ENCODE data around the gene LDHAL6A. TPM values are rescaled to one million over a fixed set of nuclear protein-coding genes. Genes with fewer than 3 reads are reported as not detected.

The LDHAL6A gene
- total RNA-seq, 1 donor from 2014 or later, result not detected

- Histone ChIP-seq H3K27me3 (no peaks in the 10 kb centered on the region), H3K4me1 (peaks cover 16% of the 10 kb centered on the region)
- intact Hi-C loops (cut with DNase I), result no loop called here
These were observed 67.4 kb downstream of the LDHAL6A start for GRCh38 chr11:18523084-18523483.

GRCh38 chr11:18524248-18524647 is 68.6 kb downstream of the LDHAL6A start:
- TF ChIP-seq CTCF (IDR thresholded peaks at IDR 0.05), result no peak
- intact Hi-C loops (cut with DNase I), result no loop called here
- Histone ChIP-seq H3K4me1 (peaks cover 16% of the 10 kb centered on the region), H3K9me3 (no peaks in the 10 kb centered on the region), H3K4me3 (no peak overlapping the region), H3K36me3 (peaks cover 5% of the 10 kb centered on the region), H3K27me3 (no peaks in the 10 kb centered on the region), H3K27ac (no peak overlapping the region)
- ATAC-seq (no peak), DNase-seq (no peak)

More at GRCh38 chr11:18523084-18523483, 67.4 kb downstream of the LDHAL6A start:
- peaks cover 15% of the 10 kb centered on the region for H3K36me3 ChIP-seq
- H3K4me3 ChIP-seq, result no peak overlapping the region
- H3K9me3 ChIP-seq, result no peaks in the 10 kb centered on the region
- ATAC-seq, result no peak
- no peak for DNase-seq
- no peak for TF ChIP-seq CTCF (IDR thresholded peaks at IDR 0.05)
- H3K27ac ChIP-seq, result no peak overlapping the region

GRCh38 chr11:18526130-18526520 is 70.5 kb downstream of the LDHAL6A start:
- Histone ChIP-seq H3K36me3 (peaks cover 9% of the 10 kb centered on the region), H3K9me3 (no peaks in the 10 kb centered on the region), H3K27ac (peak overlapping the region; percentile 98), H3K4me1 (peaks cover 16% of the 10 kb centered on the region), H3K4me3 (peak overlapping the region; percentile 86), H3K27me3 (no peaks in the 10 kb centered on the region)
- ATAC-seq, result no peak
- DNase-seq, result no peak
- TF ChIP-seq CTCF (IDR thresholded peaks at IDR 0.05), result no peak
- intact Hi-C loops (cut with DNase I), result no loop called here

- intact Hi-C loops (cut with DNase I), result no loop called here
- peaks cover 16% of the 10 kb centered on the region for H3K4me1 ChIP-seq
- TF ChIP-seq CTCF (IDR thresholded peaks at IDR 0.05), result no peak
- H3K27ac ChIP-seq, result peak within 1 kb of the TSS; percentile 98
- H3K9me3 ChIP-seq, result no peaks in the 10 kb centered on the region
- peak within 1 kb of the TSS; percentile 86 for H3K4me3 ChIP-seq
- DNase-seq (peak; percentile 97), ATAC-seq (peak; percentile 99)
- H3K36me3 ChIP-seq, result peaks cover 9% of the 10 kb centered on the region
- no peaks in the 10 kb centered on the region for H3K27me3 ChIP-seq
These were observed 71.1 kb downstream of the LDHAL6A start, which contains the start of gene TSG101 for GRCh38 chr11:18526521-18527296. Gene TSG101 (minus strand): TSS chr11:18526942. CDS start chr11:18526816, 126 bp downstream.

GRCh38 chr11:18527512-18527911 is 71.9 kb downstream of the LDHAL6A start:
- no peak for ATAC-seq

More at GRCh38 chr11:18527512-18527911, 71.9 kb downstream of the LDHAL6A start:
- intact Hi-C loops (cut with DNase I), result no loop called here
- H3K9me3 ChIP-seq, result no peaks in the 10 kb centered on the region
- H3K36me3 ChIP-seq, result peaks cover 15% of the 10 kb centered on the region
- H3K27me3 ChIP-seq, result no peaks in the 10 kb centered on the region
- H3K27ac ChIP-seq, result peak overlapping the region; percentile 98
- no peak for DNase-seq
- peaks cover 16% of the 10 kb centered on the region for H3K4me1 ChIP-seq
- no peak for TF ChIP-seq CTCF (IDR thresholded peaks at IDR 0.05)
- H3K4me3 ChIP-seq, result peak overlapping the region; percentile 86

Other genes starting within 250 kb of the LDHAL6A start
- gene SAA4, start 219.1 kb upstream of the LDHAL6A start, total RNA-seq, result not detected
- 4.2 TPM for gene SAA2, start 207.2 kb upstream of the LDHAL6A start, total RNA-seq
- 13.3 TPM for gene SAA1, start 189.6 kb upstream of the LDHAL6A start, total RNA-seq
- gene HPS5, start 133.7 kb upstream of the LDHAL6A start, total RNA-seq, result 33.0 TPM
- 40.8 TPM for gene GTF2H1, start 133.3 kb upstream of the LDHAL6A start, total RNA-seq
- 231 TPM for gene LDHA, start 61.3 kb upstream of the LDHAL6A start, total RNA-seq
- not detected for gene LDHC, start 43.5 kb upstream of the LDHAL6A start, total RNA-seq
- 46.6 TPM for gene TSG101, start 71.1 kb downstream of the LDHAL6A start, total RNA-seq
- gene UEVLD, start 132.9 kb downstream of the LDHAL6A start, total RNA-seq, result 24.0 TPM
- gene MISFA, start 143.9 kb downstream of the LDHAL6A start, total RNA-seq, result 4.6 TPM
- 18.5 TPM for gene SPTY2D1, start 178.5 kb downstream of the LDHAL6A start, total RNA-seq
- 6.3 TPM for gene TMEM86A, start 242.9 kb downstream of the LDHAL6A start, total RNA-seq

Data from upper lobe of right lung (tissue), 1 donor.